Effector memory CD8-positive, alpha-beta T cell (primary cell): ENCODE data around the gene WIPF2.
"Not testable (repeated sequence)": the region's sequence is repeated elsewhere in the genome, so short reads cannot be mapped to it uniquely, and the experiment has no call there.

Experiments
- ATAC-seq: fragments of 150-1000 bp; cut with Tn5 transposase; replicated peaks from 2 replicates; pipeline ENCODE4 v1.10.0; 2021; ENCODE audit warnings: mild to moderate bottlenecking, moderate library complexity
- DNase-seq, 3 experiments: peaks; one replicate each; pipeline ENCODE4 v3.0.0; 2021
- H3K27ac Mint-ChIP-seq, 2 donors: one replicate each; pipeline ENCODE4 v1.8.0; 2022; ENCODE audit warnings: mild to moderate bottlenecking in 2 of 2, mixed read lengths in 2 of 2, moderate library complexity in 2 of 2
- H3K27me3 Mint-ChIP-seq, 2 donors: one replicate each; pipeline ENCODE4 v1.8.0; 2022; ENCODE audit warnings: mixed read lengths in 2 of 2
- H3K36me3 Mint-ChIP-seq: one replicate; pipeline ENCODE4 v1.8.0; 2022; ENCODE audit warnings: mild to moderate bottlenecking, moderate library complexity, mixed read lengths; ENCODE audit not compliant: insufficient read depth
- H3K4me1 Mint-ChIP-seq, 2 donors: one replicate each; pipeline ENCODE4 v1.8.0; 2022; ENCODE audit warnings: low read depth in 2 of 2, mixed read lengths in 2 of 2
- H3K4me3 Mint-ChIP-seq, 2 donors: one replicate each; pipeline ENCODE4 v1.8.0; 2022; ENCODE audit warnings: mild to moderate bottlenecking in 2 of 2, mixed read lengths in 2 of 2, moderate library complexity in 2 of 2
- H3K9me3 Mint-ChIP-seq, 2 donors: one replicate each; pipeline ENCODE4 v1.8.0; 2022; ENCODE audit warnings: mixed read lengths in 2 of 2

Gene WIPF2

DNA sequence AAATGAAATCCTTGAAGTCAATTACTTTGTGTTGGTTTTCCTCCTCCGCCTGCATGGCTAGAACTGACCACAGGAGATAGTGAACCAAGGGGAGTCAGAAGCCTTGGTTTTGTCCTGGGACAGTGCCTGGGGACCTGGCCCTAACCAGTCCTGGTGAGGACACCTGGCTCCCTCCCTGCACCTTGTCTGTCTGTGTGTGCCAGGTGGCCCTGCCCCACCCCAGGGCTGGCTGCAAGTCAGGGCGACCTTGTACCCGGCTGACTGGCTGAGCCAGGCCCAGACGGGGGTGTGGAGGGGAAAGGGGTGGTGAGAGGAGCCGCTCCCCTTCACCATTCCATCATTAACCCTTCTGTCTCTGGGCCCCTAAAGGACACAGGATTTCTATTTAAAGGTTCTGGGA, 38.4 kb upstream of the WIPF2 start:
- H3K27ac Mint-ChIP-seq = no peak overlapping the region
- ATAC-seq (no peak), DNase-seq (no peak)
- H3K4me3 Mint-ChIP-seq = no peak overlapping the region
- H3K9me3 Mint-ChIP-seq = no peaks in the 10 kb centered on the region
- peaks cover 13% of the 10 kb centered on the region for H3K36me3 Mint-ChIP-seq
- peaks cover 0 to 9% of the 10 kb centered on the region in 2 donors for H3K4me1 Mint-ChIP-seq
- H3K27me3 Mint-ChIP-seq = no peaks in the 10 kb centered on the region

DNA sequence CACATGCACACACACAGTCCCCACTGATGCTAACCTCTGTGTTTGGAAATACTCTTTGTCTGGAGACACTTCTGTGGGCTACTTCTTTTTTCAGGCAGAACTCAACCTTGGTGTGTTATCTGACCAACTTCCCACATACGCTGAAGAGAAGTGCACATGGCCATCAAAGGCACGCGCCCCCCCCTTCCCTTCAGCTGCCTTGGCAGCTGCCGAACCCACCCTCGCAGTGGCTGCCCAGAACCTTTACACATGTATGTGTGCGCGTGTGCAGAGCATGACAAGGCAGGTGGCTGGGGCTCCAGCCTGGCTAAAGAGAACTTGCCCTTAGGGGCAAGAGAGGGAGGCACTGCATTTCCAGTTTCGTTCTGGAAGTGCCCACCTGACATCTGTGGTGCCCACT, 37.9 kb upstream of the WIPF2 start:
- ATAC-seq (no peak), DNase-seq (no peak)
- Mint-ChIP-seq H3K4me1 (peaks cover 0 to 9% of the 10 kb centered on the region in 2 donors), H3K36me3 (peaks cover 9% of the 10 kb centered on the region), H3K27me3 (no peaks in the 10 kb centered on the region), H3K27ac (no peak overlapping the region), H3K9me3 (no peaks in the 10 kb centered on the region), H3K4me3 (no peak overlapping the region)

DNA sequence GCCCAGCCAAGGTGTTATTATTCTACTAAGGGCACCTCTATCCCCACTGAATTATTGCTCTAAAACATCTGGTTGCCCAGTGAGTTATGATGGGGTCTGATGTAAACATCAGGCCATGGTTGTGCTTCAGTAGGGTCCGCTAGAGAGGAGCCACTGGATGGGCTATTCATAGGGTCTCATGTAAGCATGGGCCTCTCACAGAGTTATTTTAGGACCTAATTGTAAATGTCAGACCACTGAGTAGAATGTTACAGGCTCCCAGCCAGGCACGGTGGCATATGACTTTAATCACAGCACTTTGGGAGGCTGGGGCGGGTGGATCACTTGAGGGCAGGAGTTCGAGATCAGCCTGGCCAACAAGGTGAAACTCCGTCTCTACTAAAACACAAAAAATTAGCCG, 36.5 kb upstream of the WIPF2 start:
- ATAC-seq (no peak), DNase-seq (no peak)
- Mint-ChIP-seq H3K4me3 (no peak overlapping the region), H3K4me1 (peaks cover 0 to 3% of the 10 kb centered on the region in 2 donors), H3K27ac (no peak overlapping the region), H3K9me3 (no peaks in the 10 kb centered on the region), H3K36me3 (peaks cover 6% of the 10 kb centered on the region), H3K27me3 (no peaks in the 10 kb centered on the region)

DNA sequence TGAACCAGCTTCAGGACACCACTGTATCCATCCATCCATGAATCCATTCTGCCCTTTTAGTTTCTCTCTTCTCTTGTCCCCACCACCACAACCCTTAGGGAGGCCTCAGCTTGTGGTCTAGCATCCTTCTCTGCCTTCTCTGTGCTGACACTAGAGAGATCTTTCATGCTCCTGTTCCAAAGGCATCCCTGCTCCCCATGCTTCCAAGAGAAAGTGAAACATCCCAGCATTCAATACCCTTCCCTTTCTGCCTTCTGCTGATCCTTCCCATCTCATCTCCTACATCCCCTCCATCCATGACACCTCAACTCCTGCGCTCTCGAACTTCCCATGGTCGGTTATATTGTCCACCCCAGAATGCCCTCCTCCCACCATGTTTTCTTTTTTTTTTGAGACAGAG, 31.9 kb upstream of the WIPF2 start:
- Mint-ChIP-seq H3K4me1 (peaks cover 2 to 4% of the 10 kb centered on the region in 2 donors), H3K4me3 (no peak overlapping the region), H3K9me3 (no peaks in the 10 kb centered on the region), H3K27me3 (no peaks in the 10 kb centered on the region), H3K27ac (no peak overlapping the region), H3K36me3 (peaks cover 3% of the 10 kb centered on the region)
- ATAC-seq = no peak
- DNase-seq = no peak

DNA sequence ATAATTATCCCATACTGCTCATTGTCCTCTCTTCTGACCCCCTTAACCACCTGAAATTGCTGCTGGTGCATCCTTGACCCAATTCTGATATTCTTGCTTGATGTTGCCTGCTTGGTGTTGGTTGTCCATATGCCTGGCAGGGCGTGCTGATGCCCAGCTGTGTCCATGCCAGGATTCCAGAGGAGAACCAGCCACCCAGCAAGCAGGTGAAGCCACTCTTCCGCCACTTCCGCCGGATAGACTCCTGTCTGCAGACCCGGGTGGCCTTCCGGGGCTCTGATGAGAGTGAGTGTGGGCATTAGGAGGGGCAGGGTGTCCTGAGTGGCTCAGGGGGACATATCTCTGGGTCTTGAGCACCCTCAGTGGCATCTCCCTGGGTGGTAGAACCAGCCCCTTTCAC, 30.4 kb upstream of the WIPF2 start:
- no peak overlapping the region for H3K4me3 Mint-ChIP-seq
- no peaks in the 10 kb centered on the region for H3K27me3 Mint-ChIP-seq
- no peak for ATAC-seq
- H3K9me3 Mint-ChIP-seq = no peaks in the 10 kb centered on the region
- peaks cover 2 to 4% of the 10 kb centered on the region in 2 donors for H3K4me1 Mint-ChIP-seq
- H3K36me3 Mint-ChIP-seq = peaks cover 3% of the 10 kb centered on the region
- DNase-seq = no peak
- H3K27ac Mint-ChIP-seq = no peak overlapping the region

DNA sequence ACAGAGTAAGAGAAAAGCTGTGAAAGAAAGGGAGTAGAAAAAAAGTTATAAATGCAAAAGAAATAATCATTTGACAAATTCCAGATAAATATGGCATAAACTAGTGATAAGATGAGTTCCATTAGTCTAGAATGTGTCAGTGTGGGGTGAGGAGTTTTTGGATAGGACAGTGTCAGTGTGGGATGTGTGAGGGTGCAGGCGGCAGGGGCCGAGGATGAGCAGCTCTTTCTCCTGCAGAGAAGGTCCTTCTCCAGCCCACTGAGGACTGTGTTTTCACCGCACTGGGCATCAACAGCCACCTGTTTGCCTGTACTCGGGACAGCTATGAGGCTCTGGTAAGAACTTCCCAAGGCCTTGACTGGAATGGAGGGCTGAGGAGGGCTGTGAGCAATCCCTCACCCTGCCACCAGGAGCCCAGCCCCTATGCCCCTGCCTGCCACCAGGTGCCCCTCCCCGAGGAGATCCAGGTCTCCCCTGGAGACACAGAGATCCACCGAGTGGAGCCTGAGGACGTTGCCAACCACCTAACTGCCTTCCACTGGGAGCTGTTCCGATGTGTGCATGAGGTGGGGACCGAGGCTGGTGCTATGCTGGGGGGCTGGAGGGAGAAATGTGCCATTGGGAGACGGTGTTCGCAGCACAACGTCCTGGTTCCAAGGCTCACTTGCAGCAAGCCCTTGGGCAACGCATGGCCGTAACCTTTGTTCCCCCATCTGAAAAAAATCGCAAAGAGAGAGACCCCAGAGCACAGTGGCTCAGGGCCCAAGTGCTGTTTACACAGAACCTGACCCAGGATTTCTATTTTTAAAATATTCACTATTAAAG, 28.7 kb upstream of the WIPF2 start:
- no peaks in the 10 kb centered on the region for H3K27me3 Mint-ChIP-seq
- H3K4me1 Mint-ChIP-seq = peaks cover 2 to 4% of the 10 kb centered on the region in 2 donors
- no peaks in the 10 kb centered on the region for H3K36me3 Mint-ChIP-seq
- ATAC-seq = peak; percentile 29
- H3K27ac Mint-ChIP-seq = no peak overlapping the region
- no peaks in the 10 kb centered on the region for H3K9me3 Mint-ChIP-seq
- peak overlapping the region; percentile 90 to 92 for H3K4me3 Mint-ChIP-seq
- DNase-seq = no peak

DNA sequence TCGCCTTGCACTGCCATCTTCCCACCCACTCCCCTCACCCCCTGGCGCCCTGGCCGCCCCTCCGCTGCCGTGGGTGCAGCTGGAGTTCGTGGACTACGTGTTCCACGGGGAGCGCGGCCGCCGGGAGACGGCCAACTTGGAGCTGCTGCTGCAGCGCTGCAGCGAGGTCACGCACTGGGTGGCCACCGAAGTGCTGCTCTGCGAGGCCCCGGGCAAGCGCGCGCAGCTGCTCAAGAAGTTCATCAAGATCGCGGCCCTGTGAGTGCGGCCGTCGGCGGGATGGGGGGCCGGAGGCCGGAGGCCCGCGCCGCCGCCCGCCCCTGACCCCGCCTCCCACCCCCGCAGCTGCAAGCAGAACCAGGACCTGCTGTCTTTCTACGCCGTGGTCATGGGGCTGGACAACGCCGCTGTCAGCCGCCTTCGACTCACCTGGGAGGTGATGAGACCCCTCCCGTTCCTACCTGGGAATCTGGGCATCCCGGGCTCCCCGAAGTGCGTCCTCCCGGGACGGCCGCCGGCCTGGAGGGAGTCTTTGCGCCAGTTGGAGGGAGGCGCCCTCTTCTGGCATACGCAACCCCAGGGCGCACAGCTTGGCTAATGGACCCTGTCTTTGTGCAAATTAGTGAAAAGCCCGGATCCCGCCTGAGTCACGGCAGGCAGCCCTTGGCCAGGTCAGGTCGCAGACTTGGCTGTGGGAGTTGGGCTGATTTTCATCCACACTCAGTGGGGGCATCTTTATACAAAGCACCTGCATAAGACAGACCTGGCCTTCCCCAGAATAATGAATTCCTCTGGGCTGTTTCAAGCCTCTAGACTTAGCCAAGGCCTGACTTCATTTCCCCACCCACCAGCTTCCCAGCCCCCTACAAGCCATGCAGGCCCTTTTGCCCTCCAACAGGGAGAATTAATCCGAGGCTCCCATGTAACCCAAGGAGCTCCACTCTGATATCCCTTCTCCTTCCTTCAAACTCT, 27.6 kb upstream of the WIPF2 start:
- peak overlapping the region in 1 of 2 donors; percentile 35 for H3K27ac Mint-ChIP-seq
- H3K36me3 Mint-ChIP-seq = no peaks in the 10 kb centered on the region
- no peaks in the 10 kb centered on the region for H3K9me3 Mint-ChIP-seq
- peaks cover 0 to under 1% of the 10 kb centered on the region in 2 donors for H3K27me3 Mint-ChIP-seq
- peak; percentile 52 to 64 (median 58) for DNase-seq
- H3K4me1 Mint-ChIP-seq = peaks cover 2 to 4% of the 10 kb centered on the region in 2 donors
- H3K4me3 Mint-ChIP-seq = peak overlapping the region; percentile 90 to 92
- peak; percentile 92 for ATAC-seq

DNA sequence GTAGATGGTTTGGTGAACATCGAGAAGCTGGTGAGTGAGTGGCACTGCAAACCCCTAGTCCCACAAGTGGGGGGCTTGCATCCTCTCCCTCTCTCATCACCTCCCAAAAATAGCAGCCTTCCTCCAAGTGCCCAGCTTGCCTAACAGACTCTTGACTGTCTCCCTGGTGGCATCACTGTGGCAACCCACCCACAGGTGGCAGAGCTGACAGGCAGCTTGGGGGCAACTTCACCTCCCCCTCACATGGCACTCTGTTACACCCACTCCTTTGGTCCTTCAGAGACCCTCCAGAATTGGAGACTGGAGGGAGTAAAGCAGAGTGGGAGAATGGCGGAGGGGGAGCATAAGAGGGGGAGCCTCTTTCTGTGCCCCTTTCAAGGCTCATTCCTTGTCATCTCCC, 26.1 kb upstream of the WIPF2 start:
- Mint-ChIP-seq H3K9me3 (no peaks in the 10 kb centered on the region), H3K4me3 (peak overlapping the region in 1 of 2 donors; percentile 37), H3K36me3 (no peaks in the 10 kb centered on the region), H3K4me1 (peaks cover 2 to 4% of the 10 kb centered on the region in 2 donors), H3K27me3 (peaks cover 7 to 10% of the 10 kb centered on the region in 2 donors), H3K27ac (peak overlapping the region in 1 of 2 donors; percentile 32)
- DNase-seq (no peak), ATAC-seq (no peak)

DNA sequence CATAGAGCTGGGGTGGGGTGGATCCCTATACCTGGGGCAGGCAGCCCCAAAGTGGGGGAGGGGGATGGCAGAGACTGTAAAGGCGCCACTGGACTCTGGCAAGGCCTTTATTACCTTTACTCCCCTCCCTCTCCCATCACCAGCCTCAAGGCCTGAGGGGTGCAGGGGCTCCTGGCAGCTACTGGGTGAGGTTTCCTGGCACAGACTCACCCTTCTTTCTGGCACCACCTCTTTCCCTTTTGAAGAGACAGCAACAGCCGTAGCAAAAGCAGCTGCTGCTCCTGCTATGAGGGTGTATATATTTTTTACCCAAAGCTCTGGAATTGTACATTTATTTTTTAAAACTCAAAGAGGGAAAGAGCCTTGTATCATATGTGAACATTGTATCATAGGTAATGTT, 24.3 kb upstream of the WIPF2 start:
- ATAC-seq (no peak), DNase-seq (no peak)
- Mint-ChIP-seq H3K4me3 (no peak overlapping the region), H3K36me3 (no peaks in the 10 kb centered on the region), H3K27ac (peak overlapping the region in 1 of 2 donors; percentile 60), H3K4me1 (peaks cover 2 to 4% of the 10 kb centered on the region in 2 donors), H3K9me3 (no peaks in the 10 kb centered on the region), H3K27me3 (peaks cover 7 to 27% of the 10 kb centered on the region in 2 donors)

DNA sequence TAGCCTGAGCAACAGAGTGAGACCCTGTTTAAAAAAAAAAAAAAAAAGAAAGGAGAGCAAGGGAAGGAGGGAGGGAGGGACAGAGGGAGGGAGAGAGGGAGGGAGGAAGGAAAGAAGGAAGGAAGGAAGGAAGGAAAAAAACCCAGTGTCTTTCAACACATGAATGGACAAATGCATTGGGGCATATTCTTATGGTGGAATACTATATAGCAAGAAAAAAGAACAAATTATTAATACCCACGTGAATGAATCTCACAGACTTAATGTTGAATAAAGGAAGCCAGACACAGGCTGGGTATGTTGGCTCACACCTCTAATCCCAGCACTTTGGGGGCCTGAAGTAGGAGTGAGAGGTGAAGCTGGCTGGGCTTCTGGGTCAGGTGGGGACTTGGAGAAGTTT, 21.6 kb upstream of the WIPF2 start:
- ATAC-seq (no peak), DNase-seq (no peak)
- Mint-ChIP-seq H3K4me1 (no peaks in the 10 kb centered on the region), H3K36me3 (no peaks in the 10 kb centered on the region), H3K9me3 (no peaks in the 10 kb centered on the region), H3K27me3 (peaks cover 7 to 28% of the 10 kb centered on the region in 2 donors), H3K4me3 (no peak overlapping the region), H3K27ac (no peak overlapping the region)

DNA sequence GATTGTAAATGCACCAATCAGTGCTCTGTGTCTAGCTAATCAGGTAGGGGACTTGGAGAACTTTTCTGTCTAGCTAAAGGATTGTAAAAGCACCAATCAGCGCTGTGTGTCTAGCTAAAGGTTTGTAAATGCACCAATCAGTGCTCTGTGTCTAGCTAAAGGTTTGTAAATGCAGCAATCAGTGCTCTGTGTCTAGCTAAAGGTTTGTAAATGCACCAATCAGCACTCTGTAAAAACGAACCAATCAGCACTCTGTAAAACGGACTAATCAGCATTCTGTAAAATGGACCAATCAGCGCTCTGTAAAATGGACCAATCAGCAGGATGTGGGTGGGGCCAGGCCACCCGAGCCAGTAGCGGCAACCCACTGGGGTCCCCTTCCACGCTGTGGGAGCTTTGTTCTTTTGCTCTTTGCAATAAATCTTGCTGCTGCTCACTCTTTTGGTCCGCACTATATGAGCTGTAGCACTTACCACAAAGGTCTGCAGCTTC, 21.1 kb upstream of the WIPF2 start:
- not testable (repeated sequence) for H3K4me1 Mint-ChIP-seq, H3K4me3 Mint-ChIP-seq, DNase-seq, H3K27ac Mint-ChIP-seq, ATAC-seq, H3K9me3 Mint-ChIP-seq, H3K36me3 Mint-ChIP-seq
- H3K27me3 Mint-ChIP-seq = peaks cover 8 to 28% of the 10 kb centered on the region in 2 donors

DNA sequence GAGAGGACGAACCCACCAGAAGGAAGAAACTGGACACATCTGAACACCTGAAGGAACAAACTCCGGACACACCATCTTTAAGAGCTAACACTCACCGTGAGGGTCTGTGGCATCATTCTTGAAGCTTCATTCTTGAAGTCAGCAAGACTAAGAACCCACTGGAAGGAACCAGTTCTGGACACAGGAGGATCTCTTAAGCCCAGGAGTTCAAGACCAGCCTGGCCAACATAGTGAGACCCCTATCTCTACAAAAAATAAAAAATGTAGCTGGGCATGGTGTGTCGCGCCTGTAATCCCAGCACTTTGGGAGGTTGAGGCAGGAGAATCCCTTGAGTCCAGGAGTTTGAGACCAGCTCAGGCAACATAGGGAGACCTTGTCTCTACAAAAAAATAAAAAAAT, 20.5 kb upstream of the WIPF2 start:
- no peaks in the 10 kb centered on the region for H3K4me1 Mint-ChIP-seq
- H3K9me3 Mint-ChIP-seq = no peaks in the 10 kb centered on the region
- peaks cover 13 to 28% of the 10 kb centered on the region in 2 donors for H3K27me3 Mint-ChIP-seq
- H3K4me3 Mint-ChIP-seq = no peak overlapping the region
- H3K36me3 Mint-ChIP-seq = no peaks in the 10 kb centered on the region
- H3K27ac Mint-ChIP-seq = no peak overlapping the region
- no peak for DNase-seq
- no peak for ATAC-seq

DNA sequence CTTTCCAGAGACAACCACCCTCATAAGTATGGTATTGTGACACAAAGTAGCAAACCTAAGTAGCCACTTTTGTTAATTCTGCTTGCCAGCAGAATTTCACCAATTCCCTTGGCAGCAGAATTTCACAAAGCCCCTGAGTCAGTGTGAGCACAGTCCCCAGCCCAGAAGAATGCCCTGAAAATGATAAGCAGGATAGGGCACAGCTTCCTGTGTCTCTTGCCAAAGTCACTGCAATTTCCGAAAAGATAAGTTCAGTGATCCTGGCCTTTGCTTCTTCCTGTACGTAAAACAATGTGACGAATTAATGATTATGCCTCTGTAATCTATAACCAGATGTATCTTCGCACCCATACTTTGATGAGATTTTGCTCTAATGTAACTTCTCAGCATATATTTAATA, 16.0 kb upstream of the WIPF2 start:
- peaks cover 3% of the 10 kb centered on the region for H3K36me3 Mint-ChIP-seq
- peaks cover 6 to 16% of the 10 kb centered on the region in 2 donors for H3K27me3 Mint-ChIP-seq
- H3K27ac Mint-ChIP-seq = no peak overlapping the region
- DNase-seq (no peak), ATAC-seq (no peak)
- H3K9me3 Mint-ChIP-seq = no peaks in the 10 kb centered on the region
- no peaks in the 10 kb centered on the region for H3K4me1 Mint-ChIP-seq
- H3K4me3 Mint-ChIP-seq = no peak overlapping the region
